Stimulated activated CD4-positive, alpha-beta T cell treated with anti-CD3 and anti-CD28 coated beads, Interleukin-1b, Interleukin-23, amount 100 ng/mL, for 48 hours (primary cell): ENCODE measurements around the gene CD1D.
"Not testable (repeated sequence)": the region's sequence is repeated elsewhere in the genome, so short reads cannot be mapped to it uniquely, and the experiment has no call there.

ENCODE experiments used
- DNase-seq: peaks from one replicate; pipeline ENCODE4 v3.0.0-alpha.2; 2020

CD1D gene

GRCh38 chr1:158180741-158181576, at the start of gene CD1D:
Gene CD1D (plus strand): TSS chr1:158180895. CDS start chr1:158181102, 207 bp downstream.
- no peak for DNase-seq

GRCh38 chr1:158131217-158131616, 49.5 kb upstream of the CD1D start:
- DNase-seq: no peak

GRCh38 chr1:158140764-158141192, 39.9 kb upstream of the CD1D start:
- DNase-seq: no peak

- no peak for DNase-seq
Measured at GRCh38 chr1:158145173-158145719, 35.4 kb upstream of the CD1D start.

GRCh38 chr1:158146165-158146564, 34.5 kb upstream of the CD1D start:
- no peak for DNase-seq

- no peak for DNase-seq
Measured at GRCh38 chr1:158146739-158147138, 34.0 kb upstream of the CD1D start.

- DNase-seq: no peak
Measured at GRCh38 chr1:158147401-158147800, 33.3 kb upstream of the CD1D start.

- no peak for DNase-seq
Measured at GRCh38 chr1:158147869-158148268, 32.8 kb upstream of the CD1D start.

GRCh38 chr1:158148468-158148867, 32.2 kb upstream of the CD1D start:
- DNase-seq: no peak

GRCh38 chr1:158149175-158149574, 31.5 kb upstream of the CD1D start:
- no peak for DNase-seq

- DNase-seq: peak; percentile 84
Measured at GRCh38 chr1:158149577-158150269, 31.0 kb upstream of the CD1D start.

- no peak for DNase-seq
Measured at GRCh38 chr1:158150523-158150922, 30.2 kb upstream of the CD1D start.

- DNase-seq: no peak
Measured at GRCh38 chr1:158153179-158153578, 27.5 kb upstream of the CD1D start.

GRCh38 chr1:158153746-158154444, 26.8 kb upstream of the CD1D start:
- DNase-seq: no peak

GRCh38 chr1:158154501-158154900, 26.2 kb upstream of the CD1D start:
- DNase-seq: no peak

- no peak for DNase-seq
Measured at GRCh38 chr1:158155673-158156072, 25.0 kb upstream of the CD1D start.

GRCh38 chr1:158159597-158159996, 21.1 kb upstream of the CD1D start:
- DNase-seq: no peak

- no peak for DNase-seq
Measured at GRCh38 chr1:158161446-158161845, 19.2 kb upstream of the CD1D start.

- no peak for DNase-seq
Measured at GRCh38 chr1:158163000-158163947, 17.4 kb upstream of the CD1D start.

GRCh38 chr1:158169105-158169504, 11.6 kb upstream of the CD1D start:
- DNase-seq: no peak

- DNase-seq: not testable (repeated sequence)
Measured at GRCh38 chr1:158175915-158176314, 4.8 kb upstream of the CD1D start.

GRCh38 chr1:158176399-158176798, 4.3 kb upstream of the CD1D start:
- no peak for DNase-seq
